ENCODE measurements around the gene PDE11A. TPM values are rescaled to one million over a fixed set of nuclear protein-coding genes. Genes with fewer than 3 reads are reported as not detected.

Gene PDE11A
- total RNA-seq, 6 experiments from 2014 or later, result 1.2 to 9.4 (median 6.3) TPM

DNA sequence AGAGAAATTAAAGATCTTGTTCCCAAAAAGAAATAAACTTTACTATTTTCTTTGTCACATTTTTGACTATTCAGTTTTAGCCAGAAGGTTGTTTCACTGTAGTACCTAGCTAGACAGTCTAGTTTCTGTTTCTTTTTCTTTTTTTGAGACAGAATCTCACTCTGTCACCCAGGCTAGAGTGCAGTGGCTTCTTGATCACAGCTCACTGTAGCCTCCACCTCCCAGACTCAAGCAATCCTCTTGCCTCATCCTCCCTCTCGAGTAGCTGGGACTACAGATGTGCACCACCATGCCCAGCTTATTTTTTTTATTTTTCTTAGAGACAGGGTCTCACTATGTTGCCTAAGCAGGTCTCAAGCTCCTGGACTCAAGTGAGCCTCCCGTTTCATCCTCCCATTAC, 41.9 kb upstream of the PDE11A start:
- H3K27ac ChIP-seq, result no peak overlapping the region
- DNase-seq (no peak), ATAC-seq (no peak)
- H3K4me1 ChIP-seq, result peaks cover 0 to 7% (median 2%) of the 10 kb centered on the region in 4 donors
- WGBS (ENCODE audit: insufficient coverage, low coverage, low lambda C conversion rate, missing lambda C conversion rate), result 83% methylated on average over 2 of the region's 2 CpGs
- no peak overlapping the region for H3K4me3 ChIP-seq
- intact Hi-C loops (cut with DNase I), result no loop called here
- no peaks in the 10 kb centered on the region for H3K27me3 ChIP-seq
- TF ChIP-seq, protein P1, sequence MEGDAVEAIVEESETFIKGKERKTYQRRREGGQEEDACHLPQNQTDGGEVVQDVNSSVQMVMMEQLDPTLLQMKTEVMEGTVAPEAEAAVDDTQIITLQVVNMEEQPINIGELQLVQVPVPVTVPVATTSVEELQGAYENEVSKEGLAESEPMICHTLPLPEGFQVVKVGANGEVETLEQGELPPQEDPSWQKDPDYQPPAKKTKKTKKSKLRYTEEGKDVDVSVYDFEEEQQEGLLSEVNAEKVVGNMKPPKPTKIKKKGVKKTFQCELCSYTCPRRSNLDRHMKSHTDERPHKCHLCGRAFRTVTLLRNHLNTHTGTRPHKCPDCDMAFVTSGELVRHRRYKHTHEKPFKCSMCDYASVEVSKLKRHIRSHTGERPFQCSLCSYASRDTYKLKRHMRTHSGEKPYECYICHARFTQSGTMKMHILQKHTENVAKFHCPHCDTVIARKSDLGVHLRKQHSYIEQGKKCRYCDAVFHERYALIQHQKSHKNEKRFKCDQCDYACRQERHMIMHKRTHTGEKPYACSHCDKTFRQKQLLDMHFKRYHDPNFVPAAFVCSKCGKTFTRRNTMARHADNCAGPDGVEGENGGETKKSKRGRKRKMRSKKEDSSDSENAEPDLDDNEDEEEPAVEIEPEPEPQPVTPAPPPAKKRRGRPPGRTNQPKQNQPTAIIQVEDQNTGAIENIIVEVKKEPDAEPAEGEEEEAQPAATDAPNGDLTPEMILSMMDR (IDR thresholded peaks at IDR 0.05), result no peak
- no peak for TF ChIP-seq POLR2A (IDR thresholded peaks at IDR 0.05)
- H3K36me3 ChIP-seq, result peaks cover 0 to 8% (median 0%) of the 10 kb centered on the region in 4 donors
- H3K9me3 ChIP-seq, result no peaks in the 10 kb centered on the region

- WGBS (ENCODE audit: insufficient coverage, low coverage, low lambda C conversion rate, missing lambda C conversion rate), result 0% methylated on average over 5 of the region's 60 CpGs
- H3K9me3 ChIP-seq, result no peaks in the 10 kb centered on the region
- H3K4me3 ChIP-seq, result peak within 1 kb of the TSS; percentile 73 to 91 (median 83)
- peaks cover 0 to 7% (median 2%) of the 10 kb centered on the region in 4 donors for H3K4me1 ChIP-seq
- peak within 1 kb of the TSS; percentile 49 to 71 (median 53) for H3K27ac ChIP-seq
- TF ChIP-seq, protein P1 (IDR thresholded peaks at IDR 0.05), result peak; percentile 98 to 99 (median 99)
- TF ChIP-seq POLR2A (IDR thresholded peaks at IDR 0.05), result peak; percentile 80
- ATAC-seq (peak; percentile 98 to 99 (median 99)), DNase-seq (peak; percentile 93 to 94 (median 94))
- H3K27me3 ChIP-seq, result no peaks in the 10 kb centered on the region
- intact Hi-C loops (cut with DNase I), result no loop called here
- H3K36me3 ChIP-seq, result peaks cover 0 to 8% (median 0%) of the 10 kb centered on the region in 4 donors
Measured at GRCh38 chr2:178112202-178113152, 39.9 kb upstream of the PDE11A start, which contains the start of gene RBM45. TSS of gene RBM45 (plus strand) at chr2:178112437. CDS start at chr2:178112547, 110 bp downstream.

DNA sequence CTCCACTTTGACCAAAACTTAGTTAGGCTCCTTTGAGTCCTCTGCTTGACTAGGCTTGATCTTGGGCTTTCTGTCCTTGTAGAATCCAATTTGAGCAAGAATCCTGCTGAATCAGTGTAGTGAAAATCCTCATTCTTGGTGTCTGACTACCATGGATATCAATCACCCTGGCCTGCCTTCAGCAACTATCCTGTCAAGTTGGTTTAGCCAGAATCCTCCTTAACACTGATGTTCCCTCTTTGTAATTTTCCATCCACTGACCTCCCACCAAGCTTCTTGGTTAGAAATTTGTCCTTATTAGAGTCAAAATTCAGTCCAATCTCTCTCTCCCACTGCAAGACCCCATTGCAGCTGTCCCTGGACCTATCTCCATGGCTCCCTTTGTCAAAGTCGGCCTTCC, 39.2 kb upstream of the PDE11A start:
- Histone ChIP-seq H3K4me1 (peaks cover 0 to 7% (median 2%) of the 10 kb centered on the region in 4 donors), H3K27ac (no peak overlapping the region), H3K36me3 (peaks cover 0 to 6% (median 0%) of the 10 kb centered on the region in 4 donors), H3K27me3 (no peaks in the 10 kb centered on the region), H3K4me3 (no peak overlapping the region), H3K9me3 (no peaks in the 10 kb centered on the region)
- intact Hi-C loops (cut with DNase I), result no loop called here
- WGBS (ENCODE audit: insufficient coverage, low coverage, low lambda C conversion rate, missing lambda C conversion rate), result 88% methylated on average over 1 of the region's 1 CpG
- ATAC-seq, result no peak
- DNase-seq, result no peak
- TF ChIP-seq, protein P1 (IDR thresholded peaks at IDR 0.05), result no peak
- no peak for TF ChIP-seq POLR2A (IDR thresholded peaks at IDR 0.05)

DNA sequence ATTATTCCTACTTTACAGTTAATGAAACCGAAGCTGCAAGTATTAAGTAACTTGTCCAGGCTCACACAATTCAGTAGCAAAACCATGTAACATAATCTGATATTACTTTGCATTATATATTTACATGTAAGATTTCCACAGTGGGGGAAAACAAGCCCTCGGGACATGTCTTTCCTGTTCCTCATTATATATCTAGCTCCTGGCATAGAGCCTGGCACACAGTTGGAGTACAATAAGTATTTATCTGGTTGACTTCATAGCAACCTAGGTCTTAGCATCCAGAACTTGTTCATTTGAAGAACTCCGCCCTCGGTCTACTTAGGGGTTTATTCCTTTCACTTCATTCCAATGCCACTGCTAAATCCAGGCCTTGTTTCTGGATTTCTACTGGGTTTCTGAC, 38.1 kb upstream of the PDE11A start:
- WGBS (ENCODE audit: insufficient coverage, low coverage, low lambda C conversion rate, missing lambda C conversion rate), result 69% methylated on average over 4 of the region's 4 CpGs
- no peaks in the 10 kb centered on the region for H3K9me3 ChIP-seq
- H3K36me3 ChIP-seq, result no peaks in the 10 kb centered on the region
- intact Hi-C loops (cut with DNase I), result no loop called here
- DNase-seq (no peak), ATAC-seq (no peak)
- peaks cover 0 to 7% (median 2%) of the 10 kb centered on the region in 4 donors for H3K4me1 ChIP-seq
- TF ChIP-seq, protein P1 (IDR thresholded peaks at IDR 0.05), result no peak
- TF ChIP-seq POLR2A (IDR thresholded peaks at IDR 0.05), result no peak
- H3K4me3 ChIP-seq, result no peak overlapping the region
- no peak overlapping the region for H3K27ac ChIP-seq
- H3K27me3 ChIP-seq, result no peaks in the 10 kb centered on the region
